ENCODE measurements around the gene LY6G6D. TPM values are rescaled to one million over a fixed set of nuclear protein-coding genes. Genes with fewer than 3 reads are reported as not detected.
A peak's percentile ranks its signal among the peaks of the same experiment; 100 is the strongest.

The LY6G6D gene
- total RNA-seq, 1 experiment from 2014 or later: not detected

DNA sequence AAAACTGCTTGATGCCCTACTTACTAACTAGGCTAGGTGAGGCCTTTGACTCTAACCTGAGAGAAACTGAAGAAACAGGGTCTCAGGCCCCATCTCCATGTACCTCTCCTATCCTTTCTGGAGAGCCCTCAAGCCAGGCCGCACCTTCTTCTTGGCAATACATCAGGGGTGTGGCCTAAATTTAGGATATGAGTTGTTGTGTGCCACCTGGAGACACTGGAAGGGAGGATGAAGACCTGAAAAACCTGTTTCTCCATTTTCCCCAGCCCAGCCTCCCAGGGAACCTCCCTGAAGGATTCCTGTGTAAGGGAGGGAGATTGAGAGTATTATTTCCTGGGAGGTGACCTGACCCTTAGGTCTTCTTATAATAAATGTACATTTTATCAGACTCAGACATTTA lies 3.1 kb downstream of the LY6G6D start:
- intact Hi-C loops (cut with micrococcal nuclease; ENCODE audit: unreplicated experiment): no loop called here
- BruUV-seq (replicated peaks): no TSS peak
- Mint-ChIP-seq H3K9me3 (ENCODE audit: unreplicated experiment) (no peaks in the 10 kb centered on the region), H3K4me3 (ENCODE audit: unreplicated experiment) (peak overlapping the region; percentile 2), H3K27me3 (ENCODE audit: insufficient read depth, unreplicated experiment) (no peaks in the 10 kb centered on the region), H3K4me1 (ENCODE audit: low read depth, unreplicated experiment) (peaks cover 55% of the 10 kb centered on the region), H3K27ac (ENCODE audit: unreplicated experiment) (peak overlapping the region; percentile 69), H3K36me3 (ENCODE audit: insufficient read depth, unreplicated experiment) (peaks cover 5% of the 10 kb centered on the region)
- ChIA-PET POLR2A (no interaction called here), CTCF (no interaction called here)
- Histone ChIP-seq H3K27me3 (replicated peaks; ENCODE audit: control insufficient read depth, insufficient read depth, low read length) (no peaks in the 10 kb centered on the region), H3K9me3 (no peaks in the 10 kb centered on the region), H3K4me1 (peaks cover 60% of the 10 kb centered on the region), H3K36me3 (ENCODE audit: control insufficient read depth, insufficient read depth, low read length) (no peaks in the 10 kb centered on the region), H3K4me3 (ENCODE audit: low read depth, low read length) (no peak overlapping the region)
- peak; percentile 69 to 72 for DNase-seq
- TF ChIP-seq, protein P1, sequence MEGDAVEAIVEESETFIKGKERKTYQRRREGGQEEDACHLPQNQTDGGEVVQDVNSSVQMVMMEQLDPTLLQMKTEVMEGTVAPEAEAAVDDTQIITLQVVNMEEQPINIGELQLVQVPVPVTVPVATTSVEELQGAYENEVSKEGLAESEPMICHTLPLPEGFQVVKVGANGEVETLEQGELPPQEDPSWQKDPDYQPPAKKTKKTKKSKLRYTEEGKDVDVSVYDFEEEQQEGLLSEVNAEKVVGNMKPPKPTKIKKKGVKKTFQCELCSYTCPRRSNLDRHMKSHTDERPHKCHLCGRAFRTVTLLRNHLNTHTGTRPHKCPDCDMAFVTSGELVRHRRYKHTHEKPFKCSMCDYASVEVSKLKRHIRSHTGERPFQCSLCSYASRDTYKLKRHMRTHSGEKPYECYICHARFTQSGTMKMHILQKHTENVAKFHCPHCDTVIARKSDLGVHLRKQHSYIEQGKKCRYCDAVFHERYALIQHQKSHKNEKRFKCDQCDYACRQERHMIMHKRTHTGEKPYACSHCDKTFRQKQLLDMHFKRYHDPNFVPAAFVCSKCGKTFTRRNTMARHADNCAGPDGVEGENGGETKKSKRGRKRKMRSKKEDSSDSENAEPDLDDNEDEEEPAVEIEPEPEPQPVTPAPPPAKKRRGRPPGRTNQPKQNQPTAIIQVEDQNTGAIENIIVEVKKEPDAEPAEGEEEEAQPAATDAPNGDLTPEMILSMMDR (IDR thresholded peaks at IDR 0.05; ENCODE audit: insufficient read depth in 1 of 2, low read depth in 1 of 2, low read length in 1 of 2, severe bottlenecking in 1 of 2, unreplicated experiment in 1 of 2): no peak

DNA sequence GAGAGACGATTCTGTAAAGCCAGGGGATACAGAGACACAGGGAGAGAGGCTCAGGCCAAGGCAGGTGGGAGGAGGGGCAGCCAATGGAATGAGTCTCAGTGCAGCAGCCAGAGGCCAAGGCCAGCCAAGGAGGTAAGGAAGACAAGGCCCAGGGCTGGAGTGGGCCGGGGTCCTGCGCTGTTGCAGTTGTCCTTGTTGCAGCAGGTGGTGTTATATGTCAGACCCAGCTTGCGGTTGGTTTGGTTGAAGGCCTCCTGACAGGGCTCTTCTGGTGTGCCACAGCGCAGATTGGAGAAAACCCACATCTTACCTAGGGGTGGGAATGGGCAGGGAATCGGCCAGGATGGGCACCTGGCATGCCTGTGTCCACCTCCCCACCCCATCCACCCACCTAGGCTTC lies 3.9 kb downstream of the LY6G6D start:
- intact Hi-C loops (cut with micrococcal nuclease; ENCODE audit: unreplicated experiment): no loop called here
- peaks cover 4% of the 10 kb centered on the region for H3K36me3 Mint-ChIP-seq (ENCODE audit: insufficient read depth, unreplicated experiment)
- H3K9me3 Mint-ChIP-seq (ENCODE audit: unreplicated experiment): no peaks in the 10 kb centered on the region
- DNase-seq: no peak
- ChIA-PET CTCF (no interaction called here), POLR2A (interaction anchor here (0.5 kb wide), 1 partner anchor 16 kb away, joined by 3 read pairs; the partner anchor contains the start of gene ABHD16A)
- no peaks in the 10 kb centered on the region for H3K9me3 ChIP-seq
- peaks cover 52% of the 10 kb centered on the region for H3K4me1 ChIP-seq
- H3K4me1 Mint-ChIP-seq (ENCODE audit: low read depth, unreplicated experiment): peaks cover 47% of the 10 kb centered on the region
- H3K36me3 ChIP-seq (ENCODE audit: control insufficient read depth, insufficient read depth, low read length): no peaks in the 10 kb centered on the region
- H3K4me3 ChIP-seq (ENCODE audit: low read depth, low read length): no peak overlapping the region
- TF ChIP-seq, protein P1 (IDR thresholded peaks at IDR 0.05; ENCODE audit: insufficient read depth in 1 of 2, low read depth in 1 of 2, low read length in 1 of 2, severe bottlenecking in 1 of 2, unreplicated experiment in 1 of 2): no peak
- no peak overlapping the region for H3K4me3 Mint-ChIP-seq (ENCODE audit: unreplicated experiment)
- H3K27me3 Mint-ChIP-seq (ENCODE audit: insufficient read depth, unreplicated experiment): no peaks in the 10 kb centered on the region
- no TSS peak for BruUV-seq (replicated peaks)
- no peaks in the 10 kb centered on the region for H3K27me3 ChIP-seq (replicated peaks; ENCODE audit: control insufficient read depth, insufficient read depth, low read length)
- H3K27ac Mint-ChIP-seq (ENCODE audit: unreplicated experiment): peak overlapping the region; percentile 69

DNA sequence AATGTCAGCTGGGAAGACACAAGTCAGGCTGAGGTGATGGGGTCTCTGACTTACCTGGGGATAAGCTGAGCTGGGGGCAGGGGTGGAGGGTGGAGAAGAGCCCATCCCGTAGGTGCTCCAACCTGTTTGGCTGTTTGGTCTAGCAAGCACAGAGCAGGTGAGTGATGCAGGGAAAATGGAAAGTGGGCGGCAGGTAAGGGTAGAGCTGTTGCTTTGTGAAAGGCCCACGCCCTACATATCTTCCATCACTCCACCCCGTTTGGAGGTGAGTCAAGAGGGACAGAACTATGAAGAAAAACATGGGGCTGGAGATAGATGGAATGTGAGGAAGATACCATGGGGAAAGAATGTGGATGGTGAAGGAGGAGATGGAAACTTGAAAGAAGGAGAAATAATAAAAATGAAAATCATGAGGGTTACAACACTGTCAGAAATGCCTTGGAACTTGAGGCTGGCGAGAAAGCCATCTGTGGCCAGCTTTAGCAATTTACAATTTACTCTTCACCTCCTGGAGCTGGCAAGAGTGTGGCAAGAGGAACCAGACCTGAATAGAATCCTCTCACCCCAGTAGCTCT lies 5.1 kb downstream of the LY6G6D start:
- Mint-ChIP-seq H3K36me3 (ENCODE audit: insufficient read depth, unreplicated experiment) (no peaks in the 10 kb centered on the region), H3K4me1 (ENCODE audit: low read depth, unreplicated experiment) (peaks cover 41% of the 10 kb centered on the region), H3K4me3 (ENCODE audit: unreplicated experiment) (no peak overlapping the region), H3K27me3 (ENCODE audit: insufficient read depth, unreplicated experiment) (no peaks in the 10 kb centered on the region), H3K27ac (ENCODE audit: unreplicated experiment) (peak overlapping the region; percentile 38), H3K9me3 (ENCODE audit: unreplicated experiment) (no peaks in the 10 kb centered on the region)
- Histone ChIP-seq H3K36me3 (ENCODE audit: control insufficient read depth, insufficient read depth, low read length) (no peaks in the 10 kb centered on the region), H3K27me3 (replicated peaks; ENCODE audit: control insufficient read depth, insufficient read depth, low read length) (no peaks in the 10 kb centered on the region), H3K4me1 (peaks cover 39% of the 10 kb centered on the region), H3K4me3 (ENCODE audit: low read depth, low read length) (no peak overlapping the region), H3K9me3 (no peaks in the 10 kb centered on the region)
- no TSS peak for BruUV-seq (replicated peaks)
- DNase-seq: peak; percentile 40 to 48
- TF ChIP-seq, protein P1 (IDR thresholded peaks at IDR 0.05; ENCODE audit: insufficient read depth in 1 of 2, low read depth in 1 of 2, low read length in 1 of 2, severe bottlenecking in 1 of 2, unreplicated experiment in 1 of 2): no peak
- POLR2A ChIA-PET: interaction anchor here (0.6 kb wide), 1 partner anchor 131 kb away, joined by 5 read pairs; no protein-coding TSS in a partner anchor
- intact Hi-C loops (cut with micrococcal nuclease; ENCODE audit: unreplicated experiment): no loop called here
- CTCF ChIA-PET: no interaction called here

Data from Caco-2 (cell line).